RPMI8226 (cell line): Measurements from ENCODE around the gene PLXNA2.

ENCODE experiments used
- DNase-seq: peaks from one replicate; pipeline ENCODE4 v3.0.0-alpha.2; 2015

PLXNA2 gene

DNA sequence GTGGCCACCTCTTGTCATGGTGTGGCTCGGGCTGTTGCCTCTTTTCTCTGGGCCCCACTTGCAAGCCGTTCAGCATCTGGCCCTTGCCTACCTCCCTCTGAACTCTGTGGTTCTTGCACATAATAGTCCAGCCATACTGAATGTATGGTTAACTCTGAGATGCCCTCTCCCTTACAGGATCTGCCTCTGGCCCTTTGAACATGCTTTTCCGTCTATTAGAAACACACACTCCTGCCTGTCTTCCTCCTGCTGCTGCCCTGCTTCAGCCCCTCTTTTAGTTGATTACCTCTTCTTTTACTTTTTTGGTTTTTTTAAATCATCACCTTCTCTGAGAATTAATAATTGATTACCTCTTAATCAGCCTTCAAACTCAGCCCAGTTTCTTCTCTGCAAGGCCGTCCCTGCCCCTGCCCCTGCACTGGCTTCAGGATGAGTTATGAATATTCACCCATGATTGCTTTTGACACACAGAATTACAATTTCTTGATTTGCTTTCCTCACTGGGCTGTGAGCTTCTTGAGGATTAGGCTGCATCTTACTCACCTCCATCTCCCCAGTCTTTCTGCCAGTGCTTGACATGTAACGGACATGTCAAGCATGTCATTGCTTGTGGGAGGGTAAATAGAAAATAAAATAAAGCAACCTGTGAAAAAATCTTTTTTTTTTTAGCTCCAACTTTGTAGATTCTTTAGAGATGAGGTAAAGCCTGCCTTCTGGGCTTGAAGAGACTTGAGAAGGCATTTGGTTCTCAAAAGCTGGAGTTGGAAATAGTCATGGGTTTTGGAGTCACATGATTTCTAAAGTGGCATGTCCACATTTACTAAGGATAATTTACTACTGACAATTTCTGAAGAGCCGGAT lies 158.3 kb downstream of the PLXNA2 start:
- DNase-seq = no peak

DNA sequence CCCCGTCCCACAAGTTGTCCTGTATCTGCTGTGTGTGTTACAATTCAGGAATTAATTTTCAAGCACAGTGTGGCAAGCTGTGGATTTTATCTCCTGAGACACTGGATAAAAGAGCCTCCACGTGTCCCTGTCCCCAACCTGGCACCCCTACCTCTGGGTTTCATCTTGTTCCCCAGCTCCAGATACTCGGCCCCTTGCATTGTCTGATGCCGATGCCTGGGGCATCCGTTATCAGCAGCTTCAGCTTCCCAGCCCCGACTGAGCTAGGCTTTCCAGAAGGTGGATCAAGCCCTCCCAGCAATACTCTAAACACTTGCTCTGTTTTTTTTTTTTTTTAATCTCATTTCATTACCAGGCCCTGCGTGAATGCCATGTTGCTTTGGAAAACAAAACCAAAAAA lies 159.4 kb downstream of the PLXNA2 start:
- DNase-seq = no peak

DNA sequence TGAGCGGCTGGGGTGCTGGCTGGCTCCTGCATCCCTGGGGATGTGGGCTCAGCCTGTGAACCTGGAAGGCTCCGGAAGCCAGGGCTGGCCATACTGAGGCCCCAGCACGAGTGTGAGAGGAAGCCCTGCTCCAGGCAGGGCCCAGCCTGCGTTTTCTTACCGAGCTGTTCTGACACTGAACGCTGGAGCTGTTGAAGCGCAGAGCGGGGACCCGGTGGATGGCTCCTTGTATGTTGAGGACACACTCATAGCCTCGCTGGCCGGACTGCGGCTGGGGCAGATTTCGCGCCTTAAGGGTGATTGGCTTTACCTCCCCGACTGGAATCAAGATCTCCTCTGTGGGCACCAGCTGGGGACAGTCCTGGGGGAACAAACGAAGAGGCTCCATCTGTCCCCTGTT lies 160.0 kb downstream of the PLXNA2 start:
- DNase-seq = no peak

DNA sequence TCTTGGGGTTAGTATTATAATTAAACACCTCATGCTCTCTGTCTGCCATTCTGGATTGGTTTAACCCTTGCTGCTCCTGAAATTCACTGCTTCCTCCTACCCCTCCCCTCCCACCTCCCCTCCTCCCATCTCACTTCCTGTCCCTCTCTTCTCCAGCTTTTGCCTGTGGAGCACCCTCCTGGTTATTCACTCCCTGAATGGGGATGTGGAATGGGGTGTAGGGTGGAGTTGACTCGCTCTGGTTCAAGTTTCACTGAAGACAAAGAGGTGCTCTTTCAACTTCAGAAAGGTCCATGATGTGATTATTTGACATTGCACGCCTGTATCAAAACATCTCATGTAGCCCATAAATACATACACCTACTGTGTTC lies 160.5 kb downstream of the PLXNA2 start:
- no peak for DNase-seq

DNA sequence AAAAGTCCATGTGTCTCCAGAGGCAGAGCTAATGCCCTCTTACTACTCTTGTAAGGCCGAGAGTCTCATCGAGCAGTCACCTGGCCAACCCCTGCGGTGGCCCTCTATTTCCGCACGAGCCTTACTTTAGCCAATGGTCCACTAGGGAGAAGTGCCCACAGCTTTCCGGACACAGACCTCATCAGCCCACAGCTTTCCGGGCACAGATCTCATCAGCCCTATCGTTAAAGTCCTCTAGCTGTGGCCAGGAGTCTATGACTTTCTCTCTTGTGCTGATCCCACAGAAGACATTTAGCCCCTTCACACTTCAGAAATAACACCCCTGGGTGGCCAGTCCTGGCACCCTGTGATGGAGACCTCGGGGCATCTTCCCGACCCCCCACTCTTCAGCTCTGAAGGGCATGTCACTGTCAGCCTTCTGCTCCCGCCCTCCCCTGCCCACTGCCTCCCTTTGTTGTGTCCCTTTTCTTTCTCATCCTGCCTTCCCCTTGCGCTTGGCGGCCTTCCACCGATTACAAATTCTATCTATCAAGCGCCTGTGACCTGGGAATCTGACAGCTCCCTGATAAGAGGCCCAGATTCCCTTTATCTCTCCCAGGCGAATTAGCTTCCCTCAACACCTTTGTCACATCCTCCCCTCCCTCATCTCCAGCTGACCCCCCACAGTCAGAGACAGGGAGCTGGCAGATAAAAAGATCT lies 161.0 kb downstream of the PLXNA2 start:
- no peak for DNase-seq

DNA sequence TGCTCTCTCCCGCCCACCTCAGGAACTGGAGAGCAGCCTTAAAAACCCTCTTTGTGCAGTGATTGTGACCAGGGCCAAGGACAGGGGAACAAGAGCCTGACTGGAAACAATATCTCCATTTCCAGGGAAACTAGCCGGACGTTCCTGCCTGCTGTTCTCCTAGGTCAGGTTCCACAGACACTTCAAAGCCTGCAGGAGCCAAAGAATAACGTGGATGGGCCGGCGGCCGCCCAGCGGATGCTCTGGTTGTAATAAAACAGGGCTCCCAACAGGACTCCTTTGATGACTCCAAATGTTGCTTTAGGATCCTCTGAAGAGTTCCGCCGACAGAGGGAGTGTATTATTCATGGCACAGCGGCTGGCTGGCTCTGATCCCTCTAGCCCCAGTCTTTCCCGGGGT lies 162.2 kb downstream of the PLXNA2 start:
- no peak for DNase-seq

DNA sequence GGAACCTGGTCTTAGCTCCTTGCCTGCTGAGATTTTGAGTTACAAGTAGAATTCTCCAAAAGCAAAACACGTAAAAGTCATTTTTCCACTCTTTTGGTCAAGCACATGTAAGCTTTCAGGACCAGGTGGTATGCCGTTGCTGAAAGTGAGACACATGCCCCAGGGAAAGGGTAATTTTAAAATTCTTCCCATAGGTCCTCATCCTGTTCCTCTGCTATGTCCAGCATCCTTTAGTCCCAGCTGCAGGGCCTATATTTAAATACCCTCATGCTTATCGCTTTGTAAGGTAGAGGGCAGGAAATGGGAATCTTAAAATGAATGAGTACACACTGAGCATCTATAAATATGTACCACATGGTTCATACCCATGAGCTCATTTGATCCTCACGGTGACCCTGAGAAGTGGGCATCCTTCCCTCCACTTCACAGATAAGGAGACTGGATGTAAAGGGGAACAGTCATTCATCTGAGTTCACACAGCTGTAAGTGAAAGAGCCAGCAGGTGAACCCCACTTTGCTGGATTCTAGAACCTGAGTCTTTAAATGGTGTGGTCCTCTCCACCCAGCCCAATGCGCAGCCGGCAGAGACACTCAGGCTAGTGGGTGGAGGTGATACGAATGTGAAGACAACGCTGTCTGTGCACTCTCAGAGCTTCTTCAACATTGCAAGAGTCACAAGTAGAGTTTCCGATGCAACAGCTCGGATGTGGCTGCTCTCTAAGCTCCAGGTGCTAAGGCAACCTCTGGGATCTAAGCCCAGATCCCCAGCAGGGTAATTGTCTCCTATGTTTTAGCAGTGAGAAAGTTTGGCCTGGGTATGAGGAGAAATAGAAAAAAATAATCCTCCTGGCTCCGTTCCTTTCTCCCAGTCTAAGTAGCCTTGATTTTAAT lies 163.5 kb downstream of the PLXNA2 start:
- no peak for DNase-seq

DNA sequence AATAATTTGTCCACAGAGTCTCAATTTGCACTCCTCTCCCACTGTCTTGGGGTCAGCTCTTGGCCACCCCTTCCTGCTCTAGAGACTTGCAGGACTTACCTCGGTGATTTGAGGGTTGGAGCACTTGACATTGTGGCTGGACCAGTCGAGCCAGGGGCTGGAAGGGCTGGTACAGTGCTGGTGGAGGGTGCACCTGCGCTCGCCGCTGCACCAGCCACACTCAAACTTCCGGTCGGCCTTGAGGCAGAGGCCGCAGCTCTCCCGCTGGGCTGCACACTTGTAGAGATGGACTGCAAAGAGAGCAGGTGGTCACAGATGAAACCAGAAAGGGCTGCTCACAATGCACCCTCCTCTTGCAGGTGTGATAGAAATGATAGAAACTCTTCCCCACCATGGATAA lies 165.0 kb downstream of the PLXNA2 start:
- DNase-seq = no peak

DNA sequence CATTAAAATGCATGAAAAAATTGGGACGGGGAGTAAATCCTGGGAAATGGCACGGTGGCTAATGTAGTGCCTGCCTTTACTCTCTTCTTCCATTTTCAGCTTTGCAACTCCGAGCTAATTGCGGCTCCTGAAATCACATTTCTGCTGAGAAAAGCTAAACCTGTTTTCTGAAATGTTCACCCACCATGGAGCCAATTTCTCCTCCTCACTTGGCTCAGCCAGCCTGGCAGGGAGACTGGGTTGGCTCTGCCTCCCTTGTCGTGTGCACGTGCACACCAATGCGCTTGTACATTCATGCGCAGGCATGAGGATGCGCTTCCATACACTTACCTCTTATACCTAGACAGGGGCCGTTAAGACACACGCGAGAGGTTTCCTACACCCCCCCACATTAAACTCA lies 165.4 kb downstream of the PLXNA2 start:
- DNase-seq = no peak

DNA sequence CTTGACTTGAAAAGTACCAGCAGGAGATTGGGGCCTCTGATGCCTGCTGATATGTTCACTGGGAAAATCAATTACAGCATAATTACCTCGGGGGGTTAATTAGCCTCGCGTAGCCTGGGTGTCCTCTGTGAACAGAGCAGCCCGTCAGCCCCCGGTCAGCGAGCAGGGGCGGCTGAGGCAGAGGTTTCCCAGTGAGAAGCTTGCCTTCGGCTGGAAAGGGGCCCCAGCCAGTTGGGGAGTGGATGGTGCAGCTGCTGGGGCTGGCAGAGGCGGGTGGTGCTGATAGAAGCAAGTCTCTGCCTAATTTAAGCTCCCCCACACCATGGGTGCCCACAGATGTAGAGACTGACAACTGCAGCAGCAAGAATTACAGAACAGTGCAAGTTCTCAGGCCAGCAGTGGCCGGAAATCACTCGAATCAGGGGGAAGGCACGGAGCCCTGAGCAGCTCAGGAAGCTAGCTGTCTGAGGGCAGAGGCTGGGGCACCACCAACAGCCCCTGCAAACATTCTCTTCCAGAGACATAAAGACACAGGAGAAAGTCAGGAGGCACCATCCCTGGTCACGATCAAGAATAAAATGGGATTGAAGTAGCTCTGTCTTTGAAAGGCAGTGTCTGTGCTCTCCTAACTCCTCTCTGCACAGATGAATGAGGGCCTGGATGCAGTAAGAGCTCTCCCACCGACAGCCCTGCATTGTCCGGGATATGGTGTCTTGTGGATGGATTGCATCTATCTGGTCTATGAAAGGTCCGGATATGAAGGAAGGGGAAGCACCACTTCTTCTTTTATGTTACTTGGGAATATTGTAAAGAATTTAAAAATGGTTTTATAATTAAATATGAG lies 166.7 kb downstream of the PLXNA2 start:
- DNase-seq = no peak

DNA sequence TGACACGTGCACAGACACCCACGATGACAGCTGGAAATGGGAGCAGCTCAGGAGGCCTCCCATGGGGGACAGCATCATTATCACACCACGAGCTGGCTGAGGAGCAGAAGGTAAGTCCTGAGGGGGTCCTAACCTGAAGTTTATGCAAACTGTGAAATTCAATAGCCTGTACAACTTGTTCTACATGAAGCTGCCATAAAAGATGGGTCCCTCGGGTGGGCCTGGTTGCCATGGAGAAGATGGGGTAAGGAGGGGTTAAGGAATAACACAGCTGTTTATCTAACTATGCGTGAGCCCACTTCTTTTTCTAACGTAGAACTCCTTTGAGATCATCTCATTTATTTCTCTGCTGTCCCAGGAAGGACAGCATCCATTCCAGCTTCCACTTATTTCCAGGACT lies 169.8 kb downstream of the PLXNA2 start:
- no peak for DNase-seq

DNA sequence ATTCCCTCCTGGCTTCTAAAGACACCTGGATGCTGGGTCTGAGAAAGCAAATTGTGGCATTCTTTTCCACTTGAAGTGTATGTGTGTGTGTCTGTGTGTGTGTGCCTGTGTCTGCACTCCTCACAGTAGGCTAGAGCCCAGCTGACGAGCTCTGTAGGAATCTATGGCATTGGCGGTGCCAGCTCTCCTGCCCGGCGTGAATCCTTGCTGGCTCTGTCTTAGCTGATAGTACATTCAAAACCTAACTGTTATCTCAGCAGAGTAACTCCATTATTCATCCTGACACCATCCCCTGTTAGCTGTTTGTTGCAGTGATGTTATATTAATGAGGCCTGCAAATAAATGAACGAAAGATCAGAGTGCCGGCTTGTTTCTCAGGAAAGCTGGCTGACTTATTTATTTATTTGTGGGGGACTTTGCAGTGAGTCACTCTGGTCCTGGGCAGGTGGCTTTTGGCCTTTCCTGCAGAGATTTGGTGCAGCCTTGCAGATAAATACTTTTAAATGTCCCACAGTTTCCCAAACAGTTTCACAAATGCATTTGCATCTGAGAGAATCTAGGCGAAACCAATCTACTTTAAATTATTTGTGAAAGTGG lies 172.7 kb downstream of the PLXNA2 start:
- no peak for DNase-seq

DNA sequence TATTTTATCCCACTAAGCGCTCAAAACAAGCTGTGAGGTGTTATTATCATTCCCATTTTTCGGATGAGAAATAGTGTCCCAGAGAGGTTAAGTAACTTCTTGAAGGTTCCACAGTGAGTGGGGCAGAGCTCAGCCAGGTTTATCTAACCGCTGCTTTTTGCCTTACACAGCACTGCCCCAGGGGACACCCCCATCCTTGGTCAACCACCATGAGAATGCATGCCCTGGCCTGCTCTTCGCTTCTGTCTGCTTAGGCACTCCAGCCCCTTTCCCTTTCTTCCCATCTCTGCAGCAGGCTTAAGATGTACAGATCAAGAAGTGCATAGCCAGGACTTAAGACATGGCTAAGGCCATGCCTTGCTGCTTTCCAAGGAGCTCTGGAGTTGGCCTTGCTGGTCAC lies 174.3 kb downstream of the PLXNA2 start:
- no peak for DNase-seq

DNA sequence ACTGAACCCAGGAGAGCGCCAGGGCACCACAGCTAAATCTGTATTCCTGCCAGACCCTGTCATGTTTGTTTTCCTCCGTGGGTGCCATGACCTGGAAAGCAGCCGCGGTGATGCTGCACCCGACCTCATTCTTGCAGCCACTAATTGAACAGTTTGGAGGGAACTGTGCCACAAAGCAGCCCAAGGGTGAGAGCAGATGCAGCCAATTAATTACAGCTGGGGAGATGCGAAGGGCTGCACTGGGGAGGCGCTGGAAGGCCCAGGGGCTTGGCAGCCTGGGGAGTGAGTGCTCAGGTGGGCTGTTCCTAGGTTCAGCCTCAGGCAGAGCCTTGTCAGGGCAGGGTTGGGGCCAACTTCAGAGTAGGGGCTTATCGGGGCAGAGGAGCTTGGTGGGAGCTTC lies 174.9 kb downstream of the PLXNA2 start:
- DNase-seq = no peak

DNA sequence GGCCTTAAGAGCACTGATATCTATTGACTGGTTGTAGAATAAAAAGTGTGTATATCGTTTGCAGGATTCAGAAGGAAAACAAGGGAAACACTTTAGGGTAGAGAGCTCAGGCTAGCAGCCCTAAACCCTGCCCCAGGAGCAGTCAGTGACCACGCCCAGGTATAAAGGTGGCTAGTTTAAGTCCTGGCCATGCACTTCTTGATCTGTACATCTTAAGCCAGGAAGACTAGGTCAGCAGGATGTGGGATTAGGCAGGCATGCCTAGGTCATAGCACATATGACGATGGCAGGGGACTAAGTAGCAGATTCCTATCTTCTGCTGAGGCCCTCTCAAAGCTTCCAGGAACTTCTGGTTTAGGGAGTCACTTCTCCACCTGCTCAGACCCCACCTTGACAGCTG lies 175.3 kb downstream of the PLXNA2 start:
- DNase-seq = no peak

DNA sequence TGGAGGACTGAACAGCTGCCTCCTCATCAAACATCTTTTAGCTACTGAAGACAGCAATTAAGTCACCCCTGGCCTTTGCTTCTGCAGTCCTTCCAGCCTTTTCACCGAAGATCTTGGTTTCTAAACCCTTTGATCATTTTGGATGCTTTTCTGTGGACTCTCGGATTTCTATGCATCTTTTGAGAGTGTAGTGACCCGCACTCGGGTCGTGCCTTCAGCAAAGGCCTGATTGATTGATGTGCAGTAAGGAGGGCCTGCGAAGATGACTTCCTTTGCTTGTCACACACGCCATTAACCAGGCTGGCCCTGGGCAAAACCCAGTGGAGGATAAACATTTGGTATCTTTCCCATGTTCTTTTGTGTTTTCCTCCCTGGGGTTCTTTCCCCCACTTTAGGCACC lies 175.8 kb downstream of the PLXNA2 start:
- no peak for DNase-seq

DNA sequence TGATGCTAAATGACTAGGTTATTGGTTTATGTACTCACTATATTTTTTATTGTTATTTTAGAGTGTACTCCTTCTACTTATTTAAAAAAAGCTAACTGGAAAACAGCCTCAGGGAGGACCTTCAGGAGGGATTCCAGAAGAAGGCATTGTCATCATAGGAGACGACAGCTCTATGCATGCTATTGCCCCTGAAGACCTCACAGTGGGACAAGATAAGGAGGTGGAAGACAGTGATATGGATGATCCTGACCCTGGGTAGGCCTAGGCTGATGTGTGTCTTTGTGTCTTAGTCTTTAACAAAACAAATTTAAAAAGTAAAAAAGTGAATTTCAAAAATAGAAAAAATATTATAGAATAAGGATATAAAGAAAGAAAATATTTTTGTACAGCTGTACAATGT lies 177.6 kb downstream of the PLXNA2 start:
- DNase-seq = no peak

DNA sequence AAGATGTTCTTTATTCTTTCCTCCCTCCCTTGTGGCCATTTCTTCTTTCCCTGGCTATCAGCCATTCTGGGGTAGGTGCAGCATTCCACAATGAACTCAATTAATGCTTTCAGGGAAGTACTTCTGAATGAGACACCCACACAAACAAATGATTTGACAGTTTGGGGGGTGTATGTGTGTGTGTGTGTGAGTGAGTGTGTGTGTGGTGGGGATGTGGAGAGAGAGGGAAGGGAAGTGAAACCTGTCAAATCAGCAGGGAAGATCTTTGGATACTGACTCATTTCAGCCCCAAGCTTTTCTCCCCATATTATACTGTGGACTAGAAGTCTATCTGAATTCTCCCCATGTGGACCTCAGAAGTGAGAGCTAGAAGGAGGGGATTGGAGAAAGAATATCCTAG lies 178.3 kb downstream of the PLXNA2 start:
- peak; percentile 75 for DNase-seq

DNA sequence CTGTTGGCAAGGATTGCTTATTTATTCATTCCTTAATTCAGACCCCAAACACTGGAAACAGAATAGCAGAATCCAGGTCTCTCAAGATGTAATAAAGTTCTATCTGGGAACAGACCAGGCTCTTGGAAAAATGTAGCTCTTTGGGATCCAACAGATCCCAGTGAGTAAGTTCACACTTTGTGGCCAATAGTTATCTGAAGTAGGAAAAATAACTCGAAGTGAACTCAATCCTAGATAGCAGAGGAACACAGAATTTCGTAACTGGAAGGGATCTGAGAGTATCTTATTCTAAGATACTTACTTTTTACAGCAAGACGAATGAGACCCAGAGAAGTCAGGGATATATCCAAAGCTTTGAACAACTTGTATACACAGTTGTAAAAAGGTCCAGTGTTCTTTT lies 182.6 kb downstream of the PLXNA2 start:
- DNase-seq = no peak

DNA sequence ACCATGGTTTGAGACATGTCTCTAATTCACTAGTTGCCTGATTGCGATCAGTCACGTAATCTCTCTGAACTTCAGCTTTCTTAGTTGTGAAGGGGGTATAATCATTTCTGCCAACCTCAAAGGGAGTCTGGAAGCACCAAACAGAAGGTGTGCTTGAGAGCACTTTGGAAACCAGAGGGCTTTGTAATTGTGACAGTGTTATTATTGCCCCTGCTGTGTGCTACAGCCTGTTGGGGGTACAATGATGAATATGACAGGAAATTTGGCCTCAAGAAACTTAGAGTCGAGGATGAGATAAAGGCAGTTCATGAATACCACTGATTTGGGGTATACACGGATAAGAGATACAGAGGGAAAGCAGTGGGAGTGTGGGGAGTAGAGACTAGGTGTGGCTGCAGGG lies 183.1 kb downstream of the PLXNA2 start:
- no peak for DNase-seq

DNA sequence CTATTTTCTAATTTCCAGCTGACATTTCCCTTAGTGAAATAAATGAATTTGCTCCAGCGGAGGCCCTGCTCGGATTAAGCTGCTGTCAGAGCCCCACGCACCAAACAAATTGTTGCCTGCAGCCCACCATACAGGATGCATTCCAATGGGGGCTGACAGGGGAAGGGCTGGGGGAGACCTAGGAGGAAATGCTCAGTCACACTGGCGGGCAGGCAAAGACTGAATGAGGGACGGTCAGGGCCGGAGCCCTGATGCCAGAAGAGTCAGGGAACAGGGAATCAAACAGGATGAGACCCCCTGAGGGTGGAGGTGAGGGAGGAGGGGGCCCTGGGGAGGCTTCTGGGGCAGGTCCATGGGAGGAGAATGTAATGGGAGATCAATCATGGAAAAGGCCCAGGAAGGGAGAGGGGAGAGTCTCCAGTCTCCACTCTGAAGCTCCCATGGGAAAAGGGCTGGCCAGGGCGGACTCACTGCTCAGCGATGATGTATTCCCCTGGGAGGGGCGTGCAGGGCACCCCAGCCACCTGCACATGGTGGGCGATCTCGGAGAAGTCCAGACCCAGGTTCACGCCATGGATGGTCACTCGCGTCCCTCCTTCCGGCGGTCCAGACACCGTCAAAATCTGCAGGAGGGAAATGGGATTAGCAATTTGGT lies 183.8 kb downstream of the PLXNA2 start:
- DNase-seq = no peak
